Epithelial cell of proximal tubule (primary cell): ENCODE measurements around the gene CLCF1. TPM values are rescaled to one million over a fixed set of nuclear protein-coding genes. Genes with fewer than 3 reads are reported as not detected.

ENCODE experiments used
- DNase-seq: peaks from one replicate; pipeline ENCODE4 v3.0.0-alpha.2; 2011; ENCODE audit warnings: low read depth
- H3K4me3 ChIP-seq: 2 replicates; pipeline ENCODE4 v1.5.1; 2011; ENCODE audit warnings: low read depth, mild to moderate bottlenecking, low read length
- total RNA-seq: library from RNA; depleted of rRNA; stranded (reverse); fragments of >200 nt; gene quantifications from 2 replicates; pipeline ENCODE4 v1.2.3, GENCODE V29; 2015
- TF ChIP-seq, protein P1 (sequence below): conservative IDR thresholded peaks from 2 replicates; pipeline ENCODE4 v1.5.1; 2012; ENCODE audit warnings: low read depth, mild to moderate bottlenecking, low read length

Gene CLCF1
- total RNA-seq, 1 donor from 2014 or later, result 44.6 TPM

DNA sequence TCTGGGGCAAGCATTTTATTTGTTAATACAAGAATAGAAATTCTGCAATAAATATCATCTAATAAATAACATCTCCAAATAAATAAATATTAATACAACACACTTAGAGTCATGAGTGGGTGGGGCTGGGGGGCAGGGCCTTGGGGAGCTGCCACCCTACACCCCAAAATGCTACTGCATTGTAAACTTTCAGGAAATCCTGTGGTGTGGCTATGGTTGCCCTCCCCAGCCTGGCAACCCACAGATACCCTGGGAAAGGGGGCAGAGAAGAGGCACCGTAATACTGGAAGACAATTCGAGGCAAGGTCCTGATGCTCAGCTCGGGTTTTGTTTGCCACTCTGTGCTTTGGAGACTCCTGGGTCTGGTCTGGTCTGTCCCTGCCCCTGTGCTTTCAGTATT lies 9.2 kb downstream of the CLCF1 start:
- TF ChIP-seq, protein P1, sequence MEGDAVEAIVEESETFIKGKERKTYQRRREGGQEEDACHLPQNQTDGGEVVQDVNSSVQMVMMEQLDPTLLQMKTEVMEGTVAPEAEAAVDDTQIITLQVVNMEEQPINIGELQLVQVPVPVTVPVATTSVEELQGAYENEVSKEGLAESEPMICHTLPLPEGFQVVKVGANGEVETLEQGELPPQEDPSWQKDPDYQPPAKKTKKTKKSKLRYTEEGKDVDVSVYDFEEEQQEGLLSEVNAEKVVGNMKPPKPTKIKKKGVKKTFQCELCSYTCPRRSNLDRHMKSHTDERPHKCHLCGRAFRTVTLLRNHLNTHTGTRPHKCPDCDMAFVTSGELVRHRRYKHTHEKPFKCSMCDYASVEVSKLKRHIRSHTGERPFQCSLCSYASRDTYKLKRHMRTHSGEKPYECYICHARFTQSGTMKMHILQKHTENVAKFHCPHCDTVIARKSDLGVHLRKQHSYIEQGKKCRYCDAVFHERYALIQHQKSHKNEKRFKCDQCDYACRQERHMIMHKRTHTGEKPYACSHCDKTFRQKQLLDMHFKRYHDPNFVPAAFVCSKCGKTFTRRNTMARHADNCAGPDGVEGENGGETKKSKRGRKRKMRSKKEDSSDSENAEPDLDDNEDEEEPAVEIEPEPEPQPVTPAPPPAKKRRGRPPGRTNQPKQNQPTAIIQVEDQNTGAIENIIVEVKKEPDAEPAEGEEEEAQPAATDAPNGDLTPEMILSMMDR, result no peak
- H3K4me3 ChIP-seq, result no peak overlapping the region
- no peak for DNase-seq

DNA sequence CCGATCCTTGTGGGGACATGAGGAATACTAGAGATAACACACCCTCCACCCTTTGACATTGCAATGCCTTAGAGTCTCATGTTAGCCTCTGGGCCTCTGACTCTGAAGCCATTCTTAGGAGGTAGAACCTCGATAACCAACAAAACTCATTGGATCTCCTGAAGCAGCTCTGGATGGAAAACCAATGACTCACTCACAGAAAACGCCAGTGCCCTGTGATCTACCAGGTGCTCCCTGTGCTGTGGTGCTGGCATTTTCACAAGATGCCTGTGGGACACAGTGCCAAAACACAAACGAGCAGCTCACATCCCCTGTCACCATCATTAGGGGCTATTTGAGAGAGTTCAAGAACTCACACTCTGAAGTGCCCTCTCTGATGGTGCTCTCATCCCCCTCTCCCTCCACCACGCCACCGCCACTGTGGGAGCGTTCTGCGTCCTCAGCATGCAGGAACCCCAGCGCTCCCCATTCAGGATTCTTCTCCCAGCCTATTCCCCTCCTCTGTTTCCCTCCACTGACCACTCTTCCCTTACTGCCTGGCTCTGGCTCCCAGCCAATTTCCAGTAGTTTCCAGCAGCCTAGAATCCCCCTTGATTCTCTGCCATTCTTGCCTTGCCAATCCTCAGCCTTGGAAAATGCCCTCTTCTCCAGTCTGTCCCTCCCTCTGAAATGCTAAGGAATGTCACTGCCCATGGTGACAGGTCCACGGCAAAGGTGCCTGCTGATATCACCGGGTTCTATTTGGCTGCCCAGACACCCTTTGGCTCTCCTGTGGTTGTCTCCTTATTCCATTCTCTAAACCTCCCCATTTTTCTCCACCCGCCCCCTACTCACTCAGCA lies 15.3 kb downstream of the CLCF1 start:
- TF ChIP-seq, protein P1, result no peak
- no peak overlapping the region for H3K4me3 ChIP-seq
- DNase-seq, result peak; percentile 58

DNA sequence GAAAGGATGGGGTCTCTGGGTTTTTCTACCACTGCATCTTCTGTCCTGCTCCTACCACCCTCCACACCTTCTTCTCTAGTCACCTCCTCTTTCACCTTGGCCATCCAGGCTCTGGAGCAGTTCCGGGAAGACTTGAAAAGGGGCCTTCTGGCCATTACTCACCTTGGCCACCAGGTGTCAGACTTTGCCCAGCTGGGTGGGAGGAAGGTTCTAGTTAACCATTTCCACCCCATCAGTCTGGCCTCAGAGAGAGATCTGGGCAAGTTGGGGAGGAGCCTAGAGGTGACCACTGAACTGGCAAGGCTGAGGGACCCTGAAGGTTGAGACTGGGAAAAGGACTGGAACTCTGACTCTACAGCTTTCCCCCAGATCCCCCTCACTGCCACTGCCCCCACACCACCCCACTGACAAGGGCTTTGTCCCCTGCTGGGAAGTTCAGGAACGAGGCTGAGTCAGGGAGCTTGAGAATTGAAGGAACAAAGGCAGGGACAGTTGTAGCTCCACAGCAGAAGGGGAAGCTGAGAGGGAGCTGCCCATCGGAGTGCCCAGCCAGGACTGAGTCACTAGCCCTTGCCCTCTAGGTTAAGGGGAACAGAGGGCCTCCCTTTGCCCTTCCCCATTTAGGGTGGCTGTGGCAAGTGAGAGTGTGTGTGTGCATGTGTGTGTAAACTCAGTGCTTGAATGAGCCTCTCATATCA lies 16.4 kb downstream of the CLCF1 start:
- H3K4me3 ChIP-seq, result peak overlapping the region; percentile 19
- TF ChIP-seq, protein P1, result peak; percentile 98
- no peak for DNase-seq

DNA sequence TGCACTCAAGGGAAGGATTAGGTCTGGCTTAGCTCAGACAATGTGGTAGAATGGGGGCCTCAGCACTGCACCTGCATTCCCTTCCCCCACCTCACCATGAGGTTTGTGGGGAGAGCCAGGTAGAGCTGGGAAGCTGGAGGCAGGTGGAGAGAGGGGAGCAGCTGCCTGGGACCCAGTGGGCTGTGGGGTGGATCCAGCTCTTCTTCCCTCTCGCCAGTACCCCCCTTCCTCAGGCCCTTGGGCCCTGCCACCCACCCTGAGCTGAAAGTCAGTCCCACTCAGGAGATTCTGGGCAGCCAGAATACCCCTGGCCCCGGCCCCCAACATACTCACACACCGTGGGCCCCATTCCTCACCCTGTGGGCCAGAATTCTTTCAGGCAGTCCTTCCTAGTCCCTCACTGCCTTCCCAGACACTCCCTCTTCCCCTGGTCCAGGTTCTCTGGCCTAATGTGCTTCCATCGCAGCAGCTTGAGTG lies 17.0 kb downstream of the CLCF1 start:
- DNase-seq, result no peak
- TF ChIP-seq, protein P1, result no peak
- peak overlapping the region; percentile 19 for H3K4me3 ChIP-seq

DNA sequence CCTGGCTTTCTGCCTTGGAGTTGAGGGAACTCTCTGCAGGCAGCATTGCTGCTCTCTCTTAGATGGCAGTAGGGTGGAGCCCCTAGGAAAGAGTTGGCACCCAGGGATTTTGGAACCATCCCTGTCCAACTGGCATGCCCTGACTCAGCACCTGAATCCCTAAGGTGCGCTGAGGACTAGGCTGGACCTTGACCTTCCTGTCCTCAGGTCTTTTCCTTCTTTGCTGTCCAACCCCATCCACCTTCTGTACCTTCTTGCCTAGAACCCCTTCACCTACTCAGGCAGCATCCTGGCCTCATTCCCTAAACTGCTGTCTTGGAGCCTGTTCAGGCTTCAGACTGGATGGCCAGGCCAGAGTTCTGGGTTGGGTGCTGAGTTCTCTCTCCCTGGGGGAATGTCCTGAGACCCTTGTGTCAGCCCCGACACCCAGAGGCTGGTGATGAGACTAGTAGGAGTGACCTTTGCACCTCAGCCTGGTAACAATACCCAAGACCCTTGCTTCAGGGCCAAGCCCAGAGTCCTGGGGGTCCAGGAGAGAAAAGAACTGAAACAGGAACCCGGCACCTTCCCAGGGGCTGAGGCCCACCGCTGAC lies 17.5 kb downstream of the CLCF1 start:
- DNase-seq, result no peak
- TF ChIP-seq, protein P1, result no peak
- H3K4me3 ChIP-seq, result peak overlapping the region; percentile 19

DNA sequence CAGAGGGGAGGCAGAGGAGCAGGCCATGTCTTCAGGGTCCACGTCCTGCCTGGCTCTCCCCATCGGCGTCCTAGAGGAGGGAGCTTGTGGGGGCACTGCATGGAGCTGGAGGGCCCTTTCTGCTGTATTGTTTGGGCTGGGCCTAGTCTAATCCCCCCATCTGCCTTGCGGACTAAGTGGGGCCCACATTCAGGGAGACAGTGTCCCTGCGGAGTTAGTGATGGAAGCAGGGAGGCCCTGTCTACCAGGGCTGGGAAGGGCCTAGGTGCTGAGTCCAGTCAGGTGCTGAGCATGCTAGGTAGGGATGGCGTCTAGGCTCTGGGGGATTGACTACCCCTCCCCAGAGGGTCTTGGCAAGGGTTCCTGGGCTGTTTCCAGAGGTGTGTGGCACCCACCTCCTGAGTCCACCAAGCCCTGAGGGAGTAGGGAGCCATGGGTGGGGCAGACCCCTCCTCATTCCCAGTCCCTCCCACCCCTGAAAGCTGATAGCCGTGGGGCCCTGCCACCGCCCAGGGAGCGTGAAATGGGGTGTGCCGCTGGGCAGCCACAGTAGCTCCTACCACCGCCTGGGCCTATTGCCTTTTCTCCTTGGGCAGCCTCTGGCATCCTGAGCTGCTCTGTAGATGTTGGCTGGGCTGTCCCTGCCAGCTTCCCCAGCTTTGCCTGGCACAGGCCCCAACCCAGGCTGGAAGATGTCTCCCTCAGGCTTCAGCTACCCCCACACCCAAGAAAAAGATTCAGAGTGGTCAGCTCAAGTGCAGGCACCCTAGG lies 18.2 kb downstream of the CLCF1 start:
- no peak for DNase-seq
- TF ChIP-seq, protein P1, result no peak
- peak overlapping the region; percentile 14 for H3K4me3 ChIP-seq
